DMS53 treated with DMSO at 0.1 percent for 48 hours (cell line): ENCODE data around the gene FRAS1.
A peak's percentile ranks its signal among the peaks of the same experiment; 100 is the strongest.
"Not testable (repeated sequence)": the region's sequence is repeated elsewhere in the genome, so short reads cannot be mapped to it uniquely, and the experiment has no call there.

ENCODE experiments used
- DNase-seq: peaks from one replicate; lab custom pipeline; 2025; ENCODE audit not compliant: unreplicated experiment; lab: John Stamatoyannopoulos, UW

The FRAS1 gene

GRCh38 chr4:78207951-78208350 lies 150.8 kb downstream of the FRAS1 start:
- no peak for DNase-seq

DNA sequence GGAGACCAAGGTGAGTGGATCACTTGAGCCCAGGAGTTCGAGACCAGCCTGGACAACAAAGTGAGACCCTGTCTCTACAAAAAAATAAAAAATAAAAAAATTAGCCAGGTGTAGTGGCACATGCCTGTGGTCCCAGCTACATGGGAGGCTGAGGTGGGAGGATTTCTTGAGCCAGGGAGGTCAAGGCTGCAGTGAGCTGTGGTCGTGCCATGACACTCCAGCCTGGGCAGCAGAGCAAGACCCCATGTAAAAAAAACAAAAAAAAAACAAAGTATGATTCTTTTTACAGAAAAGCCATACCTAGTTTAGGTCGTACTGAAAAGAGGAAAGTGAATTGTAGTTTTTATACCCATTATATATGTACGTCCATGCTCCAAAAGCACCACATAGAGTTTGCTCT lies 151.8 kb downstream of the FRAS1 start:
- DNase-seq, result not testable (repeated sequence)

DNA sequence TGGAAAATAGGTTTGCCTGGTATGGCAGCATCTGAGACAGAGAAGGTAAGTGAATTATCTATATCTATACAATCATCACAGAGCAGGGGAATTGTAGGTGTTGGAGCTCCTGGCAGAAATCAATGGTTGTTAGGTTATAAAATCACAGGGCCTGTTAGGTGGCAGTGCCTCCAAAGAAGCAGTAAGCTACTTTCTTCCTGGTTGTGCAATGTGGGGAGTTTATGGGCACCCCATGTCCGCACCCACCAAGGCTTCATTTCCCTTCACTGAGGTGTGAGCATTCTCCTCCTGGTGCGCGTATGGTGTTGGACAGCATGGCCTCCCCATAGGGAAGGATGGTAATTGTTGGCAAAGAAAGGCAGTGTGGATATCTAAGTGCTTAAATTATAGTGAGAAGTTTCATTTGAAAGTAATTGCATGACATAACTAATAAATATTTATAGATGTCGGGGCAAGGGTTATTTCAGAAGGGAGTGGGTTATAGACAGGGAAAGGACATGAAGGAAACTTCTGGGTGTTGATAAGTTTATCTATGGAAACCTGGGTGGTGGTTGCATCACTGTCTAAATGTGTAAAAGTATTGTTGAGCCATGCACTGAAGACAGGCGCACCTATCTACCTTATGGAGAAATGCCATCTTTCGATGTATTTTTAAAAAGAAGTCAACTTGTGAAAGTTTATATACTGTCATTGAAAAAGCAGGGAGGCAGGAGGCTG lies 153.7 kb downstream of the FRAS1 start:
- no peak for DNase-seq

DNA sequence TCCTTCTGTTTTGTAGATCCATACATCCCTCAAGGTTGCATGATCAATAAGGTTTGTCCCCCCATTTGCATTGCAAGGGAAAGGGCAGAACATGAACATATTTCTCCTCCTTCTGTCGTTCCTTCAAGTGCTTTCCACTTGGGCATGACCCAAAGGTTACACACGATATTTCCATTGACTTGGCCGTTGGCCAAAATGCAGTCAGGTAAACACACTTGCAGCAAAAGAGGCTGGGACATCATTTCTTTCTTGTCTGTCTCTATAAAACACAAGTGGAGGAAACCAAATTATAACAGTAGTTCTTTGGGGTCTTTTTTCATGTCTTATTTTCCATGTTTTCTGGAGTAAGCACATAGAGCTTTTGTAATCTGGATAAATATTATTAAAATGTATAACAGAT lies 156.1 kb downstream of the FRAS1 start:
- peak; percentile 28 for DNase-seq

- DNase-seq, result no peak
Measured at GRCh38 chr4:78214078-78214477, 157.0 kb downstream of the FRAS1 start.

GRCh38 chr4:78217557-78217956 lies 160.4 kb downstream of the FRAS1 start:
- DNase-seq, result no peak

- peak; percentile 3 for DNase-seq
Measured at GRCh38 chr4:78218260-78218659, 161.1 kb downstream of the FRAS1 start.

- DNase-seq, result no peak
Measured at GRCh38 chr4:78219825-78220224, 162.7 kb downstream of the FRAS1 start.

GRCh38 chr4:78220283-78220682 lies 163.2 kb downstream of the FRAS1 start:
- DNase-seq, result no peak

- no peak for DNase-seq
Measured at GRCh38 chr4:78222575-78223186, 165.6 kb downstream of the FRAS1 start.

DNA sequence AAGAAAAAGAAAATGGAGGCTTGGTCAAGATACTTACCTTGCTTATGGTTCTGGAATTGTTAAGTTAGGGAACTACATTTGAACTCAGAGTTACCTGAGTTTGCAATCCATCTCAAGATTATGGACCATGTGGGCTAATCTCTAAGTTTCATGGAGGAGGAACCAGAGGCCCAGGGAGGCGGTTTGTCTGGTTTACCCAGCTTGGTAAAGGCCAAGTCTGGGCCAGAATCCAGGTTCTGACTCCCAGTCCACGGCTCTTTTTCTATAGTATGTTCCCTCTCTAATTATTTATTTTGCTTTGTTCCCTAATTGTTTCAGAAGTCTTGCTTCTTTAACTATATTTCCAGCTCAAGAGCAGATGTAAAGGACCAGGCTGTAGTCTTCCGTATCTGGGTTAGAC lies 168.1 kb downstream of the FRAS1 start:
- no peak for DNase-seq

- no peak for DNase-seq
Measured at GRCh38 chr4:78226279-78226678, 169.2 kb downstream of the FRAS1 start.

GRCh38 chr4:78227411-78228057 lies 170.4 kb downstream of the FRAS1 start:
- no peak for DNase-seq

DNA sequence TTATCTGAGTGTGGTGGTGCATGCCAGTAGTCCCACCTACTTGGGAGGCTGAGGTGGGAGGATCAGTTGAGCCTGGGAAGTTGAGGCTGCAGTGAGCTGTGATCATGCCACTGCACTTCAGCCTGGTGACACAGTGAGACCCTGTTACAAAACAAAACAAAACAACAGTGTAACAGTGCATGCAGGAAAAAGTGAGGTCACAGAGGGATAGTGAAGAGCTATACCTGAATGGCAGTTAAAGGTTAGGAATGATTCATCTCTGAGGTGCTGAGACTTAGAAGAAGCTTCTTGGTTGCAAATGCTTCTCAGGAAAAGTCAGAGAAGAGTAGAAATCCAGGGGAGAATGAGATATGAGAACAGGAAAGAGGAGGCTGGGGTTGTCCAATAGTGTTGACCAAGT lies 178.7 kb downstream of the FRAS1 start:
- no peak for DNase-seq

- no peak for DNase-seq
Measured at GRCh38 chr4:78237360-78237759, 180.2 kb downstream of the FRAS1 start.

DNA sequence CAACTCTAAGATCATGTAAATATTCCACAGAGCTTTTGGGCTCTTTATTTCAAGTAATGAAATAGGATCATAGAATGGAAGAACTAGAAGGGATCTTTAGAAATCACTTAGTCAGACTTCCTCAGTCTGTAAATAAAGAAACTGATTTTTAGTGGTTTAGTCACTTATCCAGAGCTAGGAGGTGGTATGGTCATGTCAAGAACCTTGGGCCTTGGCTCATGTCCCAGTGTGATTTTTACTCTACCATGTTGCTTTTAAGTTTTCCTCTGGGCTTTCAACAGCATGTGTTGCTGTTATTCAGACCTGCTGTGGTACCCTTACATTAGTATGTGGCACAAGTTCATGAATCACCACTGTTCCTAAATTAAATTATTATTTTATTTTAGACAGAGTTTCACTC lies 184.9 kb downstream of the FRAS1 start:
- no peak for DNase-seq

GRCh38 chr4:78244705-78245485 lies 187.8 kb downstream of the FRAS1 start:
- no peak for DNase-seq

DNA sequence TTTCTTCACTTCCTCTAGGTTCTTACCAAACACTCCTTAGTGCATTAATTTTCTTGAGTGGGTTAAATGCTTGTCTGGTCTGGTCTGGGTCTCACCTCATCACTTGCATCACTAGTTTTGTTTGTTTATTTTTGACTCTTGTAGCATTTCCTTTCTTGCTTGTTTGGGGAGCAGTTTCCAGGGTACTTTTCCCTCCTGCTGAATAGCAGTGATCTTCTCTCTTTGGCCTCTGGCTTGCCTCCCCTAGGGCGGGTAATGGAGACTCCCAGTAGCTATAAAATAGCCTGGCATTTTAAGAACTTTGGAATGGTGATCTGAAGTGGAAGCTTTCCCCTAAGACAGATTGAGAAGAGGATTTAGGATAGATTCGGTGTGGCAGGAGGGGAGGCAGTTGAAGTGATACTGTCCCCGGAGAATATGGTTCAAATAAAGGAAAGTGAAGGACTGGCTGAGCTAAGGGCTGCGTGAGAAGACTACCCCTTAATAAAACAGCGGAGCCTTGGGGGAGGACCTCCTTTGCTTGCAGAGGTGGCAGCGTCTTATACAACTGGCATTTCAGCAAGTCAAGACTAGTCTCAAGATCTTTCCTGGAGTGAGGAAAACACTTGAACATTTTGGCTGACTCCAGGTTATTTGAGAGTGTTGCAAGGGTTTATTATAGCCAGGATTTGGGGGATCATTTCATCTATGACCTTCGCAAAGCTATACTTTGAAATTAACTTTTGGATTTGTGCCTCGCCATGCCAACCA lies 190.6 kb downstream of the FRAS1 start:
- no peak for DNase-seq

GRCh38 chr4:78250500-78250899 lies 193.4 kb downstream of the FRAS1 start:
- DNase-seq, result no peak

DNA sequence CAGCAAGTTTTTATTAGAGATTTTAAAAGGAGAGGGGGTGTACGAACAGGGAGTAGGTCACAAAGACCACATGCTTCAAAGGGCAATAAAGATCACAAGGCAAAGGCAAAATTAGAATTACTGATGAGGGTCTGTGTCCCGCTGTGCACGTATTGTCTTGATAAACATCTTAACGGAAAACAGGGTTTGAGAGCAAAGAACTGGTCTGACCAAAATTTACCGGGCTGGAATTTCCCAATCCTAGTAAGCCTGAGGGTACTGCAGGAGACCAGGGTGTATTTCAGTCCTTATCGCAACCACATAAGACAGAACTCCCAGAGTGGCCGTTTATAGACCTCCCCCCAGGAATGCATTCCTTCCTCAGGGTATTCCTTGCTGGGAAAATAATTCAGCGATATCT lies 195.7 kb downstream of the FRAS1 start:
- DNase-seq, result not testable (repeated sequence)

GRCh38 chr4:78254893-78255292 lies 197.8 kb downstream of the FRAS1 start:
- no peak for DNase-seq
